Measurements from ENCODE around the gene RACK1. TPM values are rescaled to one million over a fixed set of nuclear protein-coding genes. Genes with fewer than 3 reads are reported as not detected.

The RACK1 gene
- polyA plus RNA-seq, 1 of the 3 experiments (the other 2 are of a cell fraction), result 4,715 TPM

- H3K79me2 ChIP-seq (ENCODE audit: insufficient read depth), result peaks cover 3% of the 10 kb centered on the region; the same call in 1 of the 2 replicates
- no peaks in the 10 kb centered on the region for H3K27me3 ChIP-seq (ENCODE audit: insufficient read depth)
- TF ChIP-seq RXRA (IDR thresholded peaks at IDR 0.05; ENCODE audit: borderline replicate concordance, low read depth) (no peak), IRF3 (IDR thresholded peaks at IDR 0.05; ENCODE audit: low read depth, low read length) (no peak)
- ChIA-PET CTCF (interaction anchor here (0.8 to 3.3 kb wide), 3 partner anchors 10 to 29 kb away, joined by 3 to 10 read pairs (median 5); no protein-coding TSS in a partner anchor), POLR2A (no interaction called here)
- no peak overlapping the region for H3K27ac ChIP-seq (ENCODE audit: low read depth in 2 of 2, low read length in 1 of 2)
- no peaks in the 10 kb centered on the region for H3K9me2 ChIP-seq
- H3K4me2 ChIP-seq, result no peak overlapping the region
- H2AFZ ChIP-seq (ENCODE audit: low read depth), result no peak overlapping the region
- no peak overlapping the region for H3K9ac ChIP-seq
- H3K4me3 ChIP-seq (ENCODE audit: low read depth in 2 of 2, low read length in 1 of 2), result no peak overlapping the region
- H3K4me1 ChIP-seq (ENCODE audit: control insufficient read depth in 1 of 2, insufficient read depth in 2 of 2, low read depth in 1 of 2, low read length in 1 of 2), result peaks cover 0 to 14% of the 10 kb centered on the region in 2 experiments; a peak in 1 of 4 replicates
- no peaks in the 10 kb centered on the region for H3K9me3 ChIP-seq
- no peaks in the 10 kb centered on the region for H3K36me3 ChIP-seq (replicated peaks in 1 of 2; ENCODE audit: control insufficient read depth in 1 of 2, insufficient read depth in 2 of 2, low read length in 1 of 2)
- H4K20me1 ChIP-seq (ENCODE audit: insufficient read depth), result no peaks in the 10 kb centered on the region
- DNase-seq, result no peak
- no peaks in the 10 kb centered on the region for H3F3A ChIP-seq (replicated peaks; ENCODE audit: insufficient read depth)
- 67% methylated on average over 8 of the region's 8 CpGs for WGBS (ENCODE audit: low lambda C conversion rate)
Observed at GRCh38 chr5:181197326-181197951, 46.3 kb downstream of the RACK1 start.

GRCh38 chr5:181195249-181195761 is 48.4 kb downstream of the RACK1 start:
- POLR2A ChIA-PET, result no interaction called here
- no peaks in the 10 kb centered on the region for H3K9me2 ChIP-seq
- H3K79me2 ChIP-seq (ENCODE audit: insufficient read depth), result peaks cover 6% of the 10 kb centered on the region; the same call in 1 of the 2 replicates
- H3K27ac ChIP-seq (ENCODE audit: low read depth in 2 of 2, low read length in 1 of 2), result no peak overlapping the region
- no peak overlapping the region for H3K9ac ChIP-seq
- no peaks in the 10 kb centered on the region for H3K9me3 ChIP-seq
- WGBS (ENCODE audit: low lambda C conversion rate), result 98% methylated on average over 29 of the region's 45 CpGs
- no peaks in the 10 kb centered on the region for H4K20me1 ChIP-seq (ENCODE audit: insufficient read depth)
- H3K4me1 ChIP-seq (ENCODE audit: control insufficient read depth in 1 of 2, insufficient read depth in 2 of 2, low read depth in 1 of 2, low read length in 1 of 2), result peaks cover 0 to 16% of the 10 kb centered on the region in 2 experiments; a peak in 1 of 4 replicates
- CTCF ChIA-PET, result interaction anchor here (0.8 to 3.3 kb wide), 4 partner anchors 9 to 13 kb away, joined by 3 to 10 read pairs (median 6); partner anchors contain the start of gene TRIM7
- no peaks in the 10 kb centered on the region for H3K27me3 ChIP-seq (ENCODE audit: insufficient read depth)
- no peak for TF ChIP-seq FOSL2 (IDR thresholded peaks at IDR 0.05; ENCODE audit: borderline replicate concordance, low read depth)
- no peak for TF ChIP-seq YY1 (IDR thresholded peaks at IDR 0.05; ENCODE audit: low read depth)
- TF ChIP-seq JUND (IDR thresholded peaks at IDR 0.05), result no peak
- no peak for TF ChIP-seq REST (IDR thresholded peaks at IDR 0.05; ENCODE audit: low read depth, low read length)
- no peak for TF ChIP-seq RAD21 (IDR thresholded peaks at IDR 0.05; ENCODE audit: low read length)
- TF ChIP-seq NRF1 (IDR thresholded peaks at IDR 0.05; ENCODE audit: low read depth, low read length), result no peak
- TF ChIP-seq NFIC (IDR thresholded peaks at IDR 0.05; ENCODE audit: borderline replicate concordance), result no peak
- no peak for TF ChIP-seq ELF1 (IDR thresholded peaks at IDR 0.05)
- H3F3A ChIP-seq (replicated peaks; ENCODE audit: insufficient read depth), result no peaks in the 10 kb centered on the region
- no peaks in the 10 kb centered on the region for H3K36me3 ChIP-seq (replicated peaks in 1 of 2; ENCODE audit: control insufficient read depth in 1 of 2, insufficient read depth in 2 of 2, low read length in 1 of 2)
- H3K4me3 ChIP-seq (ENCODE audit: low read depth in 2 of 2, low read length in 1 of 2), result no peak overlapping the region
- no peak overlapping the region for H2AFZ ChIP-seq (ENCODE audit: low read depth)
- H3K4me2 ChIP-seq, result no peak overlapping the region
- DNase-seq, result no peak
